ENCODE measurements around the gene TMOD1.

TMOD1 gene

GRCh38 chr9:97500765-97501176, 695 bp upstream of the TMOD1 start:
- TF ChIP-seq CTCF (IDR thresholded peaks at IDR 0.05; ENCODE audit: borderline replicate concordance, extremely low read depth, low read length, poor library complexity, severe bottlenecking) (no peak), EZH2 (IDR thresholded peaks at IDR 0.05; ENCODE audit: borderline replicate concordance, low read depth, low read length, severe bottlenecking) (no peak)
- no peak overlapping the region for H3K9ac ChIP-seq (ENCODE audit: low read depth, low read length)
- no peaks in the 10 kb centered on the region for H3K36me3 ChIP-seq (ENCODE audit: insufficient read depth, low read length)
- no peak for DNase-seq
- no peaks in the 10 kb centered on the region for H3K9me3 ChIP-seq (ENCODE audit: insufficient read depth, low read length, severe bottlenecking)
- H3K79me2 ChIP-seq (ENCODE audit: insufficient read depth, low read length) = no peaks in the 10 kb centered on the region
- H3K4me1 ChIP-seq (ENCODE audit: insufficient read depth, low read length) = peaks cover 7% of the 10 kb centered on the region; the same call in 1 of the 2 replicates
- H3K4me2 ChIP-seq (ENCODE audit: insufficient read depth, low read length) = peak overlapping the region; percentile 56
- H3K27me3 ChIP-seq (ENCODE audit: insufficient read depth, low read length, poor library complexity) = peaks cover 36% of the 10 kb centered on the region
- no peak overlapping the region for H3K27ac ChIP-seq (ENCODE audit: low read length)
- H2AFZ ChIP-seq (ENCODE audit: low read depth, low read length) = no peak overlapping the region; the same call in 1 of the 2 replicates
- no peak for ATAC-seq (ENCODE audit: insufficient read depth, low read depth)
- H3K4me3 ChIP-seq (ENCODE audit: low read depth in 1 of 2, low read length in 2 of 2) = peak overlapping the region in 1 of 2 experiments; percentile 24; a peak in 1 of 4 replicates
- H4K20me1 ChIP-seq (ENCODE audit: insufficient read depth, low read length) = no peaks in the 10 kb centered on the region

DNA sequence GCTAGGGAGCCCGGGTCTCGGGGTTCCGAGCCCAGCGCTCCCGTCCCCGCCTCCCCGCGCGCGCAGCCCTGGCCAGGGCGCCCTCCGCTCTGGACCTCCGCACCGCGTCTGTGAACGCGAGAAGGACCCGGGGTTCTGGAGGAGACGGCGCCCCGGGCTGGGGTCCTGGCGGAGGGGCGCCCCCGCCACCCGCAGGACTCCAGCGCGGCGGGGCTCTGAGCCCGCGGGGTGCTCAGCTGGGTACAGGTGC, 431 bp downstream of the TMOD1 start:
- no peak for TF ChIP-seq CTCF (IDR thresholded peaks at IDR 0.05; ENCODE audit: borderline replicate concordance, extremely low read depth, low read length, poor library complexity, severe bottlenecking)
- no peak for TF ChIP-seq EZH2 (IDR thresholded peaks at IDR 0.05; ENCODE audit: borderline replicate concordance, low read depth, low read length, severe bottlenecking)
- DNase-seq (no peak), ATAC-seq (ENCODE audit: insufficient read depth, low read depth) (0 out of 3 replicates have a peak, but pooled peaks have one; percentile 11)
- Histone ChIP-seq H2AFZ (ENCODE audit: low read depth, low read length) (no peak overlapping the region), H3K27me3 (ENCODE audit: insufficient read depth, low read length, poor library complexity) (peaks cover 37% of the 10 kb centered on the region), H3K79me2 (ENCODE audit: insufficient read depth, low read length) (no peaks in the 10 kb centered on the region), H3K9me3 (ENCODE audit: insufficient read depth, low read length, severe bottlenecking) (no peaks in the 10 kb centered on the region), H3K36me3 (ENCODE audit: insufficient read depth, low read length) (no peaks in the 10 kb centered on the region), H3K4me2 (ENCODE audit: insufficient read depth, low read length) (peak overlapping the region; percentile 41; the same call in 1 of the 2 replicates), H4K20me1 (ENCODE audit: insufficient read depth, low read length) (no peaks in the 10 kb centered on the region), H3K4me3 (ENCODE audit: low read depth in 1 of 2, low read length in 2 of 2) (0 out of 4 replicates have a peak overlapping the region, but pooled peaks of 1 of the 2 experiments have one; percentile 32), H3K27ac (ENCODE audit: low read length) (no peak overlapping the region), H3K4me1 (ENCODE audit: insufficient read depth, low read length) (peaks cover 7% of the 10 kb centered on the region; the same call in 1 of the 2 replicates), H3K9ac (ENCODE audit: low read depth, low read length) (no peak overlapping the region)

DNA sequence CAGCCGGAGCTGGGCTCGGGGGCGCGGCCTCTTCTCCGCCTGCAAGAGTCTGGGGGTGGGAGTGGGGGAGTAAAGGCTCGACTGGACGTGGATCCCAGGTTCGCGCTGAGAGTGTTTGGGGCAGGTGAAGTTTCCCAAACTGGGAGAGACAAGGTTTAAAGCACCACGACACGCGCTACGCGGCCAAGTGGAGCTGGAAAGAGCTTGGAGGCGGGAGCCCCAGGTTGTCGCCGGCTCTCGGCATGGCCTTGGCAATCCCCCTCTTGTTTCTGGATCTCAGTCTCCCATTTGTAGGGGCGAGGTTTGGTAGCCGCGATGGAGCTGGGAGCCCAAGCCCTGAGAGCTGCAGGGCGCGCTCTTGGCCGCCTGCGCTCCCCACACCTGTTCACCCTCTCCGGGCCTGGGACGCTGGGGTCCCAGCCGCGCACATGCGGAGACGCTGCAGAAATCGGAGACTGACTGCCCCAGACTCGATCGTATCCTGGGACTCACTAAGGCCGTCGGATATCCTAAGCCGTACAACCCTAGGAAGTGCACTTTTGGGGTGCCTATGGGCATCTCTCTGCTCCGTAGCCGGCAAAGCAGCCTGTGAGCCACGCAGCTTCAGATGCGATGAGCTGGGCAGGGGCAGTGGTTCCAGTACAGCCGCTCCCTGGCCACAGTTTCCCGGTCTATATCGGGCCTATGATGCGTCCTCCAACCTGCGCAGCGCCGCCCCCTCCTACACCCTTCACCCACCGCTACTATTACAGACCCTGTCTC, 937 bp downstream of the TMOD1 start:
- Histone ChIP-seq H3K9ac (ENCODE audit: low read depth, low read length) (no peak overlapping the region), H3K27ac (ENCODE audit: low read length) (no peak overlapping the region), H3K27me3 (ENCODE audit: insufficient read depth, low read length, poor library complexity) (peaks cover 37% of the 10 kb centered on the region), H3K4me2 (ENCODE audit: insufficient read depth, low read length) (no peak overlapping the region), H2AFZ (ENCODE audit: low read depth, low read length) (no peak overlapping the region), H3K4me1 (ENCODE audit: insufficient read depth, low read length) (peaks cover 7% of the 10 kb centered on the region; the same call in 1 of the 2 replicates), H4K20me1 (ENCODE audit: insufficient read depth, low read length) (no peaks in the 10 kb centered on the region), H3K9me3 (ENCODE audit: insufficient read depth, low read length, severe bottlenecking) (no peaks in the 10 kb centered on the region), H3K79me2 (ENCODE audit: insufficient read depth, low read length) (no peaks in the 10 kb centered on the region), H3K36me3 (ENCODE audit: insufficient read depth, low read length) (no peaks in the 10 kb centered on the region), H3K4me3 (ENCODE audit: low read depth in 1 of 2, low read length in 2 of 2) (no peak overlapping the region)
- ATAC-seq (ENCODE audit: insufficient read depth, low read depth) = no peak
- DNase-seq = no peak
- no peak for TF ChIP-seq EZH2 (IDR thresholded peaks at IDR 0.05; ENCODE audit: borderline replicate concordance, low read depth, low read length, severe bottlenecking)
- no peak for TF ChIP-seq CTCF (IDR thresholded peaks at IDR 0.05; ENCODE audit: borderline replicate concordance, extremely low read depth, low read length, poor library complexity, severe bottlenecking)
